Measurements from ENCODE around the gene MFSD2B.

DNA sequence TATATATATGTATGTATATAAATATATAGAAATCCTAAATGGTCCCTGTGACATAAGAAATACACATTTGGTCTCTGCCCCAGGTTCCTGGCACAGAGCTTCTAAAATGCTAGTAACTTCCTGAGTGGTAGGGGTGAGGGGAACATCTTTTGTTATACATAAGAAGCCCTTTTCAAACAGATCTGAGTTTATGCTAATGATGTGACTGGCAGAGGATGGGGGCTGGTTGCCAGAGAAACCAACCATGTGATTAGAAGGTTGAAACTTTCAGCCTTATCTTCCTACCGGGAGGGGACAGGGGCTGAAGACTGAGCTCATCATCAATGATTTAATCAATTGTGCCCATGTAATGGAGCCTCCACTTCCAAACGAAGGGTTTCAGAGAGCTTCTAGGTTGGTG is 16.3 kb downstream of the MFSD2B start:
- TF ChIP-seq, protein P1, sequence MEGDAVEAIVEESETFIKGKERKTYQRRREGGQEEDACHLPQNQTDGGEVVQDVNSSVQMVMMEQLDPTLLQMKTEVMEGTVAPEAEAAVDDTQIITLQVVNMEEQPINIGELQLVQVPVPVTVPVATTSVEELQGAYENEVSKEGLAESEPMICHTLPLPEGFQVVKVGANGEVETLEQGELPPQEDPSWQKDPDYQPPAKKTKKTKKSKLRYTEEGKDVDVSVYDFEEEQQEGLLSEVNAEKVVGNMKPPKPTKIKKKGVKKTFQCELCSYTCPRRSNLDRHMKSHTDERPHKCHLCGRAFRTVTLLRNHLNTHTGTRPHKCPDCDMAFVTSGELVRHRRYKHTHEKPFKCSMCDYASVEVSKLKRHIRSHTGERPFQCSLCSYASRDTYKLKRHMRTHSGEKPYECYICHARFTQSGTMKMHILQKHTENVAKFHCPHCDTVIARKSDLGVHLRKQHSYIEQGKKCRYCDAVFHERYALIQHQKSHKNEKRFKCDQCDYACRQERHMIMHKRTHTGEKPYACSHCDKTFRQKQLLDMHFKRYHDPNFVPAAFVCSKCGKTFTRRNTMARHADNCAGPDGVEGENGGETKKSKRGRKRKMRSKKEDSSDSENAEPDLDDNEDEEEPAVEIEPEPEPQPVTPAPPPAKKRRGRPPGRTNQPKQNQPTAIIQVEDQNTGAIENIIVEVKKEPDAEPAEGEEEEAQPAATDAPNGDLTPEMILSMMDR (IDR thresholded peaks at IDR 0.05): no peak
- TF ChIP-seq JUN (CRISPR knock-in tag; IDR thresholded peaks at IDR 0.05): no peak
- TF ChIP-seq ZNF138 (CRISPR knock-in tag; conservative IDR thresholded peaks at IDR 0.05): no peak
- TF ChIP-seq IRF2 (CRISPR knock-in tag; IDR thresholded peaks at IDR 0.05; ENCODE audit: borderline replicate concordance, low read depth): no peak
- no peak for TF ChIP-seq NFYB (CRISPR knock-in tag; conservative IDR thresholded peaks at IDR 0.05; ENCODE audit: low read depth)
- TF ChIP-seq, protein P2, sequence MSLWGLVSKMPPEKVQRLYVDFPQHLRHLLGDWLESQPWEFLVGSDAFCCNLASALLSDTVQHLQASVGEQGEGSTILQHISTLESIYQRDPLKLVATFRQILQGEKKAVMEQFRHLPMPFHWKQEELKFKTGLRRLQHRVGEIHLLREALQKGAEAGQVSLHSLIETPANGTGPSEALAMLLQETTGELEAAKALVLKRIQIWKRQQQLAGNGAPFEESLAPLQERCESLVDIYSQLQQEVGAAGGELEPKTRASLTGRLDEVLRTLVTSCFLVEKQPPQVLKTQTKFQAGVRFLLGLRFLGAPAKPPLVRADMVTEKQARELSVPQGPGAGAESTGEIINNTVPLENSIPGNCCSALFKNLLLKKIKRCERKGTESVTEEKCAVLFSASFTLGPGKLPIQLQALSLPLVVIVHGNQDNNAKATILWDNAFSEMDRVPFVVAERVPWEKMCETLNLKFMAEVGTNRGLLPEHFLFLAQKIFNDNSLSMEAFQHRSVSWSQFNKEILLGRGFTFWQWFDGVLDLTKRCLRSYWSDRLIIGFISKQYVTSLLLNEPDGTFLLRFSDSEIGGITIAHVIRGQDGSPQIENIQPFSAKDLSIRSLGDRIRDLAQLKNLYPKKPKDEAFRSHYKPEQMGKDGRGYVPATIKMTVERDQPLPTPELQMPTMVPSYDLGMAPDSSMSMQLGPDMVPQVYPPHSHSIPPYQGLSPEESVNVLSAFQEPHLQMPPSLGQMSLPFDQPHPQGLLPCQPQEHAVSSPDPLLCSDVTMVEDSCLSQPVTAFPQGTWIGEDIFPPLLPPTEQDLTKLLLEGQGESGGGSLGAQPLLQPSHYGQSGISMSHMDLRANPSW (CRISPR knock-in tag; conservative IDR thresholded peaks at IDR 0.05; ENCODE audit: low read depth): no peak

Measured in WTC11 (cell line).